Kasumi-1 (cell line): ENCODE data around the gene MFNG.
"Not testable (repeated sequence)": the region's sequence is repeated elsewhere in the genome, so short reads cannot be mapped to it uniquely, and the experiment has no call there.

Experiments
- DNase-seq, 2 experiments: peaks; one replicate each; lab custom pipeline; 2025; lab: John Stamatoyannopoulos, UW

Gene MFNG

GRCh38 chr22:37486224-37486845 is at the start of gene MFNG:
MFNG (minus strand) TSS chr22:37486384; CDS start chr22:37486177, 207 bp downstream.
- peak; percentile 74 to 82 for DNase-seq

GRCh38 chr22:37535159-37535558 is 49.0 kb upstream of the MFNG start:
- no peak for DNase-seq

GRCh38 chr22:37534445-37534844 is 48.3 kb upstream of the MFNG start:
- DNase-seq, result no peak

GRCh38 chr22:37533995-37534394 is 47.8 kb upstream of the MFNG start:
- DNase-seq, result peak; percentile 47 to 60

GRCh38 chr22:37529652-37530345 is 43.6 kb upstream of the MFNG start:
- DNase-seq, result peak; percentile 52 to 69

GRCh38 chr22:37527952-37528351 is 41.8 kb upstream of the MFNG start:
- DNase-seq, result not testable (repeated sequence)

- not testable (repeated sequence) for DNase-seq
These were observed 41.0 kb upstream of the MFNG start for GRCh38 chr22:37527081-37527752.

GRCh38 chr22:37526376-37526775 is 40.2 kb upstream of the MFNG start:
- DNase-seq, result no peak

GRCh38 chr22:37525746-37526350 is 39.7 kb upstream of the MFNG start:
- DNase-seq, result no peak

- DNase-seq, result no peak
These were observed 39.0 kb upstream of the MFNG start for GRCh38 chr22:37525073-37525745.

GRCh38 chr22:37522482-37522881 is 36.3 kb upstream of the MFNG start:
- DNase-seq, result no peak

GRCh38 chr22:37521236-37521739 is 35.1 kb upstream of the MFNG start:
- no peak for DNase-seq

GRCh38 chr22:37520776-37521191 is 34.6 kb upstream of the MFNG start:
- no peak for DNase-seq

GRCh38 chr22:37519268-37520195 is 33.3 kb upstream of the MFNG start, which contains the start of gene CARD10:
CARD10 (minus strand) TSS chr22:37519415; CDS start chr22:37519200, 215 bp downstream.
- DNase-seq, result no peak

GRCh38 chr22:37518509-37519267 is 32.5 kb upstream of the MFNG start:
- no peak for DNase-seq

GRCh38 chr22:37517826-37518450 is 31.8 kb upstream of the MFNG start:
- DNase-seq, result no peak

GRCh38 chr22:37516456-37516855 is 30.3 kb upstream of the MFNG start:
- no peak for DNase-seq

GRCh38 chr22:37515901-37516300 is 29.7 kb upstream of the MFNG start:
- DNase-seq, result no peak

GRCh38 chr22:37514526-37515051 is 28.4 kb upstream of the MFNG start:
- no peak for DNase-seq
